Psoas muscle (tissue), 8 donors: Measurements from ENCODE around the gene PPL. TPM values are rescaled to one million over a fixed set of nuclear protein-coding genes. Genes with fewer than 3 reads are reported as not detected.

Source experiments
- ATAC-seq, 4 donors: fragments of 200-7000 bp; cut with Tn5 transposase; one replicate each; pipeline ENCODE4 v1.9.1; 2020; ENCODE audit warnings: moderate library complexity in 3 of 4, mild to moderate bottlenecking in 2 of 4
- DNase-seq, 2 donors: peaks; one replicate each; pipeline ENCODE4 v3.0.0-alpha.2; 2020
- H3K27ac ChIP-seq: fragments of 200-600 bp; one replicate; pipeline ENCODE4 v1.8.0; 2022
- H3K27me3 ChIP-seq, 3 donors: fragments of 200-600 bp in 1 of 3; one replicate each; pipeline versions ENCODE4 v1.6.1 to v1.8.0; 2013 to 2022; ENCODE audit warnings: low read length in 2 of 3, mild to moderate bottlenecking in 2 of 3, moderate library complexity in 1 of 3; ENCODE audit not compliant: insufficient read depth in 3 of 3
- H3K36me3 ChIP-seq, 2 donors: fragments of 200-600 bp in 1 of 2; one replicate each; pipeline versions ENCODE4 v1.6.1 to v1.8.0; 2013 to 2022; ENCODE audit warnings: low read depth in 1 of 2, mild to moderate bottlenecking in 1 of 2, moderate library complexity in 1 of 2; ENCODE audit not compliant: insufficient read depth in 1 of 2
- H3K4me1 ChIP-seq: fragments of 200-600 bp; one replicate; pipeline ENCODE4 v1.8.0; 2022
- H3K4me3 ChIP-seq: fragments of 200-600 bp; one replicate; pipeline ENCODE4 v1.8.0; 2022; ENCODE audit warnings: mild to moderate bottlenecking
- H3K9me3 ChIP-seq: fragments of 200-600 bp; one replicate; pipeline ENCODE4 v1.8.0; 2022
- CTCF ChIP-seq: fragments of 200-600 bp; IDR thresholded peaks from one replicate; pipeline ENCODE4 v1.8.0; 2022; ENCODE audit warnings: antibody characterized with exemption
- WGBS, 3 donors: extraction: QIAGEN DNeasy Blood & Tissue Kit; methylation state at CpG; one replicate each; pipeline versions ENCODE4 v1.1.6 to v1.1.7; 2013; 5-methylcytosine and 5-hydroxymethylcytosine counted together
- intact Hi-C, 2 donors: fragments of 100-400 bp; cut with DNase I; formaldehyde crosslinking; loops; one replicate each; pipeline versions ENCODE4 v1.11.0 to v1.14.2; 2022
- polyA plus RNA-seq, 3 donors: library from polyadenylated mRNA; stranded (reverse); fragments of 200-250 nt; gene quantifications; one replicate each; pipeline ENCODE4 v1.2.3, GENCODE V29; 2013
- total RNA-seq, 4 donors: library from RNA; stranded (reverse); fragmentation: NEBNext Ultra II Directional in 2 of 4; extraction: Animal tissue kit (Norgen Biotek cat#: 25700) in 2 of 4; gene quantifications; one replicate each; pipeline versions ENCODE4 v1.2.1 to v1.2.4, GENCODE V29; 2021 to 2023
- donor health status: healthy with polysubstance abuse.
- donor health status: DM: no; HTN: no; CAD: no; lungs with moderate emphysema.
- donor health status: Bipolar disorder and iron deficiency.
- donor health status: healthy.
- donor health status: DM: yes; HTN: yes; CAD: no.
- donor health status: DM: no; HTN: no; CAD: no.
- donor health status: DM: no; HTN: no; CAD: no.
- donor health status: DM: yes; HTN: yes; CAD: no.

The PPL gene
- total and polyA plus RNA-seq, 7 donors: 2.4 to 7.2 (median 4.4) TPM

GRCh38 chr16:4904108-4904941, 32.6 kb downstream of the PPL start:
- Histone ChIP-seq H3K9me3 (no peaks in the 10 kb centered on the region), H3K27me3 (no peaks in the 10 kb centered on the region), H3K4me1 (no peaks in the 10 kb centered on the region), H3K36me3 (no peaks in the 10 kb centered on the region), H3K4me3 (no peak overlapping the region), H3K27ac (no peak overlapping the region)
- intact Hi-C loops: no loop called here
- DNase-seq: no peak
- ATAC-seq: no peak
- TF ChIP-seq CTCF: no peak
- 76 to 80% (median 77%) methylated on average over 16 of the region's 16 CpGs for WGBS, 3 donors

GRCh38 chr16:4902038-4902437, 34.9 kb downstream of the PPL start:
- no peak for TF ChIP-seq CTCF
- ATAC-seq (no peak), DNase-seq (no peak)
- H3K4me1 ChIP-seq: no peaks in the 10 kb centered on the region
- no peak overlapping the region for H3K27ac ChIP-seq
- no peaks in the 10 kb centered on the region for H3K9me3 ChIP-seq
- H3K27me3 ChIP-seq: no peaks in the 10 kb centered on the region
- intact Hi-C loops: no loop called here
- no peak overlapping the region for H3K4me3 ChIP-seq
- no peaks in the 10 kb centered on the region for H3K36me3 ChIP-seq
- 89 to 91% (median 90%) methylated on average over 13 of the region's 13 CpGs for WGBS, 3 donors

- no peak for ATAC-seq
- Histone ChIP-seq H3K27ac (no peak overlapping the region), H3K4me3 (no peak overlapping the region), H3K9me3 (no peaks in the 10 kb centered on the region), H3K36me3 (no peaks in the 10 kb centered on the region), H3K27me3 (no peaks in the 10 kb centered on the region), H3K4me1 (no peaks in the 10 kb centered on the region)
- TF ChIP-seq CTCF: no peak
- 77 to 79% (median 78%) methylated on average over 11 of the region's 11 CpGs for WGBS, 3 donors
- no peak for DNase-seq
- intact Hi-C loops: no loop called here
These were observed 36.2 kb downstream of the PPL start for GRCh38 chr16:4900750-4901149.

- H3K4me1 ChIP-seq: no peaks in the 10 kb centered on the region
- no peak for TF ChIP-seq CTCF
- intact Hi-C loops: no loop called here
- no peaks in the 10 kb centered on the region for H3K9me3 ChIP-seq
- no peaks in the 10 kb centered on the region for H3K36me3 ChIP-seq
- ATAC-seq (no peak), DNase-seq (no peak)
- no peak overlapping the region for H3K27ac ChIP-seq
- no peak overlapping the region for H3K4me3 ChIP-seq
- H3K27me3 ChIP-seq: no peaks in the 10 kb centered on the region
- 47 to 61% (median 54%) methylated on average over 8 of the region's 8 CpGs for WGBS, 3 donors
These were observed 36.9 kb downstream of the PPL start for GRCh38 chr16:4900036-4900435.

- 80 to 85% (median 84%) methylated on average over 6 of the region's 6 CpGs for WGBS, 3 donors
- intact Hi-C loops: no loop called here
- Histone ChIP-seq H3K4me3 (no peak overlapping the region), H3K27me3 (no peaks in the 10 kb centered on the region), H3K4me1 (no peaks in the 10 kb centered on the region), H3K27ac (no peak overlapping the region), H3K36me3 (no peaks in the 10 kb centered on the region), H3K9me3 (no peaks in the 10 kb centered on the region)
- TF ChIP-seq CTCF: no peak
- DNase-seq (no peak), ATAC-seq (no peak)
These were observed 37.5 kb downstream of the PPL start for GRCh38 chr16:4899474-4899846.
